Stimulated activated CD4-positive, alpha-beta T cell treated with anti-CD3 and anti-CD28 coated beads, Interleukin-4, amount 100 ng/mL, for 4 hours (primary cell): Measurements from ENCODE around the gene HPSE.
"Not testable (repeated sequence)": the region's sequence is repeated elsewhere in the genome, so short reads cannot be mapped to it uniquely, and the experiment has no call there.

Experiments used
- DNase-seq, 2 experiments: peaks; one replicate each; pipeline ENCODE4 v3.0.0-alpha.2; 2020

The HPSE gene

DNA sequence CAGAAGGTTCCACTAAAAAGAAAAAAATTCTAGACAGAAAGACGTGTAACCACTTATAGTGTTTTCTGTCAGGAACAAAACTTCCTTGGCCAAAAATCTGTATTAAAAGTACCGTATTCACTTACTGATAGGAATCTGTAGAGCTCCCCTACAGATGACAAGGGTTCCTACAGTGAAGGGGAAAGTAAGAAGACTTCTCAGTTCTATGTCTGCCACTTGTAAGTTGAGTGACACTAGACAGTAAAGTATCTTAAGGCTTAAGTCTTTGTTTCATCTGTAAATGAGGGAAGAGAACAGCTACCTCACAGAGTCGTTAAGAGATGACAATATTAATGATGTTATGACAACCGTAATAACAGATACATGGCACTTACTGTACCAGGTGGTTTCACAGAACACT is 53.3 kb downstream of the HPSE start:
- no peak for DNase-seq

DNA sequence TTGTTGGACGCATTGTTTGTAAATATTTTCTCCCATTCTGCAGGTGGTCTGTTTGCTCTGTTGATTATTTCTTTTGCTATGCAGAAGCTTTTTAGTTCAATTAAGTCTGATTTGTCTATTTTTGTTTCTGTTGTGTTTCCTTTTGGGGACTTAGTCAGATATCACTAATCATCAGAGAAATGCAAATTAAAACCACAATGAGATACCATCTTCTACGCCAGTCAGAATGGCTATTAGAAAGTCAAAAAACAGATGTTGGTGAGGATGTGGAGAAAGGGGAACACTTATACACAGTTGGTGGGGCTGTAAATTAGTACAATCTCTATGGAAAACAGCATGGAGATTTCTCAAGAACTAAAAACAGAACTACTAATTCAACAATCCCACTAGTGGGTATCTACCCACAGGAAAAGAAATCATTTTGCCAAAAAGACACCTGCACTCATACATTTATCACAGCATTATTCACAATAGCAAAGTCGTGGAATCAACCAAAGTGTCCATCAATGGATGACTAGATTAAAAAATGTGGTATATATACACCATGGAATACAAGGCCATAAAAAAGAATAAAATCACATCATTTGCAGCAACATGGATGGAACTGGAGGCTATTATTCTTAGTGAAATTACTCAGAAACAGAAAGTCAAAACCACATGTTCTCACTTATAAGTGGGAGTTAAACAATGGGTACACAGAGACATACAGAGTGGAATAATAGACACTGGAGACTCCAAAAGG is 58.2 kb downstream of the HPSE start:
- DNase-seq, result no peak

DNA sequence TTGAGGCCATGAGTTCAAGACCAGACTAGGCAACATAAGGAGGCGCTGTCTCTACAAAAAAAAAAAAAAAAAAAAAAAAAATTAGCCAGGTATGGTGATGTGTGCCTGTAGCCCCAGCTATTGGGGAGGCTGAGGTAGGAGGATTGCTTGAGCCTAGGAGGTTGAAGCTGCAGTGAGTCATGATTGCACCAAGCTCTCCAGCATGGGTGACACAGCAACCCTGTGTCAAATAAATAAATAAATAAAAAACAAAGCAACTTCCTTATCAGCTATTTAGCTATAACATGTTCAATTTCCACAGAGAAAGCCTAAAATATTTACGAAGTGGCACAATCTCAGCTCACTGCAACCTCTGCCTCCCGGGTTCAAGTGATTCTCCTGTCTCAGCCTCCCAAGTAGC is 60.7 kb downstream of the HPSE start:
- not testable (repeated sequence) for DNase-seq

DNA sequence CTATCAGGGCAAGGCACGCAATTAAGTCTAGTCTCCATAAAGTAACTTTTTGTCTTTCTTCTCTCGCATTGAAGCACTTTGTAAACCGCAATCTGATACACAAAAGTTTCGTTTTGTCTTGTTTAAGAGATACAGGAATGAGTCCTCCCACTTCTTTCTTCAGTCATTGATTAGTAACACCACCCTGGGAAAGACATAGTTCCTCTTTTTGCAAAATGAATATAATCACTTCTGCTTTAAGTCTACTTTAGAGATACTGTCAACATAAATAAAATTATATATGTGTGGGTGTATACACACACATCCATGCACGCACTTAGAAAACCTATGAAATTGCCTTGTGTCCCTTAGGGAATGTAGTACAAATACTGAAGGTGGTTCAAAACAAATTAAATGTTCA is 61.7 kb downstream of the HPSE start:
- DNase-seq, result no peak

DNA sequence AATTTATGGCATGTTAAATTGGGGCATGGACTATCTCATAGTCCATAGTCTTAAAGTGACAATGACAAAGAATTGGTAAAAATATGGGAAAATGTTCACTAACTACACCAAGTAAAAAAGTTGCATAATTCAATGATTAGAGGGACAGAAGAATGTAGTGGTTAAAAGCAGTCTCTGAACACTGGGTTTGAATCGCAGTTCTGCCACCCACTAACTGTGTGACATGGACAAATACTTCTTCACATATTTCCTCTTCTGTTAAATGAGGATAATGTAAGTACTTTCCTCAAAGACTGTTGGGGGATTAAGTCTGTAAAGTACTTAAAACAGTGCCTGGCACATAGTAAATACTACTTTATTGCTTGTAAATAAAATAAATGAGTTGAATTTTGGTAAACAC is 65.4 kb downstream of the HPSE start:
- no peak for DNase-seq

DNA sequence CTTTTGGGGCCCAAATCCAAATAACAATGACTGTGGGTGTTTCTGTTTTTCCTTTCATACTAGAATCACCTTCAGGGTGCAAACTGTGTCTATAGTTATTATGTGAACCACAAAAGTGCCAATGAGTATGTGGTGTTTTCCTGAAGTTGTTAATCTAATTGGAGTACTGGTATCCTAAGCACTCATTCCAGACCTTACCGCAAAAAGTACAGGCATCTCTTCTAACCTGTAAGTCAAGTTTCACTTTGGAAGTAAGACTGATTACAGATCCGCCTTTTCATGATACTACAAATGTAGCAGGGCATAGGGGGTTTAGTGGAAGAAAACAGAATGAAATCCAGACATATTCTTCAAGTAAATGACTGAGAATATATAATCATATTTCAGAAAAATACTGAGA is 66.2 kb downstream of the HPSE start:
- DNase-seq, result no peak

DNA sequence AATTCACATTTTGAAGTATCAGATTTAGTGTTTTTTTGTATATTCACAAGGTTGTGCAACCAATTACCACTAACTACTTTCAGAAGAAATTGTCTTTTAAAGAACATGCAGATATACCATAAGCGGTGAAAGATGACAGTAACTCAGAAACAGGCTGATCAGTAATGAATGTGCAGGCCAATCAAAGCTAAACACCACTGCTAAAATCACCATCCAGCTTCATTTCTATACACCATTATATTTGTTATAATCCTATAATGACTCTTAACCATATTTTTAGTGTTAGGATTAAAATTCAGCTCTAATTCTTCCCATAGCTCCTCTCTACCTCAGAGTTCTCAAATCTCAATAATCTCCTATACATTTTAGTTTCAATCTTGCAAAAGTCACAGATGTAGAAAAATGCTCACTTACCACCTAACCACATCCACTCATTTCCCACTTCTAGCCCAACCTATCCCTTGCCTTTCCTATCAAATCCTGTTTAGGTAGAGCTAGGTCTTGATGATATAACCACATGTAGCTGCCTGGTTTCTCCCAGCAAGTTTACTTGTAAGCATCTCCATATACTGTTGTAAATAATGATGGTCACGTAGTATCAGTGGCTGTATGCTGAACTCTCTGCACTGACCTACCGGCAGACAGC is 66.7 kb downstream of the HPSE start:
- no peak for DNase-seq

DNA sequence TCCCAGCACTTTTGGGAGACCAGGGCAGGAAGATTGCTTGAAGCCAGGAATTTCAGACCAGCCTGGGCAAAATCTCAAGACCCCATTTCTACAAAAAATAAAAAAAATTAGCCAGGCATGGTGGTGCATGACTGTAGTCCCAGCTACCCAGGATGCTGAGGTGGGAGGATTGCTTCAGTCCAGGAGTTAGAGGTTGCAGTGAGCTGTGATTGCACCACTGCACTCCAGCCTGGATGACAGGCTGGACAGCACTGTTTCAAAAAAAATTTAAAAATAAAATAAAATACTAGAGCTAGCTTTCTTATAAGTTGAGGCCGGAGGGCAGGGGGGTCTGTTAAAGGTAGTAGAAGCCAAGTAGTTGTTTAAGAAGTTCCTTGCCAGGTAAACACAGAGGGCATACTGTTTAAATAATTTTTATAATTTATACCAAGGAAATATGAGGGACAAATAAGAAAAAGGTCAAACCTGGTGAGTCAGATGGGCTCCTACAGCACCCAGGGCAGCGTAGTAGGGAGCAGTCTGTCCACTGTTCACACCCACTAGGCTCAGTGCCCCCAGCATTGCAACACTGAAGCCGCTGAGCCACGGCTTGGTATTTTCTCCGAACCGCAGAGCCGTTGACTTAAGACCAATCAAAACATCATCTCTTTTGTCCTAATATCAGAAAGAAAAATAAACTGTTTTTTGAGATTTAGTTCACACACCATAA is 67.4 kb downstream of the HPSE start:
- DNase-seq, result no peak

DNA sequence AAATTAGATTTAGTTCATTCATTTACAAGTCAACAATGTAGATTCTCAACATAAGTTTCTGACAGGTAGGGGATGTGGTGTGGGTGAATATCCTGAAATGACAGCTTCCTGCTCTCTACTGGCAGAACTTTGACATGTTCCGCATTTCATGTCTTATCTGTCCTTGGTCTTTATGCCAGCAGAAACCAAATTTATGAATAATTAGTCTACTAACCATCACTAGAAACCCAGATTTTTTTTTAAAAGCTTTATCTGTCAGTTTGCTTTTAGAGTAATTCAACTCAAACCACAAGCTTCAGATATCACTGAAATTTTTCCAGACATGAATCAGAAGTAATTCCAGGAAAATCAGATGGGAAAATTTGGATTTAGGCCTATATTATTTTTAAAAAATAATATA is 68.0 kb downstream of the HPSE start:
- no peak for DNase-seq

DNA sequence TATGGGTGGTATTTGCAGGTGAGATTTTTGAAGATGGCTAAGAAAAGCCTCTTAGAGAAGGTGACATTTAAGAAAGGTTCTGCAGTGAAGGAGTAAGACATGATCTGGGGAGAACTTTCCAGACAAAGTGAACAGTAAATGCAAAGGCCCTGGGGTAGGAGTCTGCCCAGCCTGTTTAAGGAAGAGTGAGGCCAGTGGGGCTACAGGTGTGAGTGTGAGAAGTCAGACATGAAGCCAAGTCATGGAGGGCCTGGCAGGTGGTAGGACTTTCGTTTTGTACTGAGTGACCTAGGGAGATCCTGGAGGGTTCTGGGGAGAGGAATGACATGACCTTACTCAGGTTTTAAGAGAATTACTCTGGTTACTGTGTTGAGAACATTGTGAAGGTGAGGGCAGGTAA is 71.5 kb downstream of the HPSE start:
- DNase-seq, result no peak

DNA sequence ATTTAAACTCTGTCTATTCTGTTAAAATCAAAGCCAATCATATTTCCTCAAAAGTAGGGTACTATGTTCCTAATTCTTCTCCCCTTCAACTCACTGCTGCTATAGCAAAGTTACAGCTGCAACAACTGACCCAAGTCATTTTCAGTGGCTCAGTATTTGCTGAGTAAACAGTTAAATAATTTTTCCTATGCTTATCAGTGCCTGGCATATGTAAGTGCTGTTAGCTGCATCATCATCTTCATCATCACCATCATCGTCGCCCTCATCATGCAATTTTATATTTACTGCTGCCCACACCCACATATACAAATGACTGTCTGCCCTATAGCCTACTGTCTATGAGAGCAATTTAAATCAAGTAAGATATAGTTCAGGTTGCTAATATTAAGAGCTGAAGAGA is 72.0 kb downstream of the HPSE start:
- no peak for DNase-seq

DNA sequence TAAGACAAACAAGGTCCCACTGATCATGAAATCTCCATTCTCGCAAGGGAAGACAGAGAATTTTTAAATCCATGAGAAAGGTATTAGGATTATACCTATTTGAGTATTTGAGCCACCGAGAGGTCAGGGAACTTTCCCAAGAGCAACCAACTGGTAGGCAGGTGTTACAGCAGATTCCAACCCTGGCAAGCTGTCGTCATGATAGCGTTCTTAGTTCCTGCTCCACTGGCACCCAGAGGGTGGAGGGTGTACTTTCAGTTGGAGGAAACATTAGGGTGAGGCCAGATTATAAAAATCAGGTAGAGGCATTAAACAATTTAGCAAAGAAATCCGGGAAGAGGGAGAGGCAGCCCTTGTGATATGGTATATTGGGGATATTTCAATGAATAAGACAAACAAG is 73.3 kb downstream of the HPSE start:
- no peak for DNase-seq

DNA sequence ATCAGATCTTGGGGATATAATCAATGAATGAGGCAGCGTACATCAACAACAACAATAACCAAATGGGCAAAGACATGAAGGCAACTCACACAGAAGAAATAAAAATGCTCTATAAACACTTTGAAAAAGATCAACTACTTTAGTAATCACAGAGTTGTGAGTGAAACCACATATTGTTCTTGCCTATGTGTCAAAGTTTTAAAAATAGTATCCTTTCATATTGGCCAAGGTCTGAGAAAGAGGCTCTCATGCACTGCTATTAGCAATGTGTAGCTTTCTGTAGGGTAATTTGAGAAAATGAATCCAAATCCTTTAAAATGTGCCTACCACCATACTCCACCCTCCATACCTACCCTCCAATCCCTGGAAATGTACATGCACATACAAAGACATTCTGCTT is 75.1 kb downstream of the HPSE start:
- DNase-seq, result no peak

DNA sequence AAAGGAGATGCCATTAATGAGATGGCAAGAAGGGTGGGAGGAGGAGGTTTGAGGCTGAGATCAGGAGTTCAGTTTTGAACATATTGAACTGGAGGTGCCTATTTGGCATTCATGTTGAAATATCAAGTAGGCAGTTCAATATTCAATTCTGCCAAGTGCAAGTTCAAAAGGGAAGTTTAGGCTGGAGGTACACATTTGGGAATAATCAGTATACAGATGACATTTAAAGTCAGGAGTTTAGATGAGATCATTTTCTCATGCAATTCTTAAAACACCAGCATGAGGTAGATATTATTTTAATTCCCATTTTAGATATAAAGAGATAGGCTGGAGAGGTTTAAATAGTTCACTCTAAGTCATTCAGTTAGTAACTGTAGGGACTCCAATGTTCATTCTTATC is 76.2 kb downstream of the HPSE start:
- no peak for DNase-seq

DNA sequence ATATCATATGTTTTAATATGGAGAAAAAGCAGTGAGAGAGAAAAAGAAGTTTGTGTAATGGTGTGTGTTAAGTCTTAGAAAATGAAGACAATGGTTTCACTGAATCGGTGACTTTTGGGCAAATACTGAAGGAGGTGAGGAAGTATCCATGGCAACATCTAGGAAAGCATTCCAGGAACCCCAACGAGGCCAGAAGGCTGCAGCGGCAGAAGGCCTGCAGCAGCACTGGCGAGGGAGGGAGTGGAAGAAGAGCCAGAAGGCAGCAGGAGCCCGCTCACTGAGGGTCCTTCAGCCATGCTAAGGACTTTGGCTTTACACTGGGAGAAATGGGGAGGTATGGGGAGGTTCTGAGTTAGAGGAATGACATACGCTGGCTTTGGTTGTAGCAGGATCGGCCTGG is 76.8 kb downstream of the HPSE start:
- no peak for DNase-seq

DNA sequence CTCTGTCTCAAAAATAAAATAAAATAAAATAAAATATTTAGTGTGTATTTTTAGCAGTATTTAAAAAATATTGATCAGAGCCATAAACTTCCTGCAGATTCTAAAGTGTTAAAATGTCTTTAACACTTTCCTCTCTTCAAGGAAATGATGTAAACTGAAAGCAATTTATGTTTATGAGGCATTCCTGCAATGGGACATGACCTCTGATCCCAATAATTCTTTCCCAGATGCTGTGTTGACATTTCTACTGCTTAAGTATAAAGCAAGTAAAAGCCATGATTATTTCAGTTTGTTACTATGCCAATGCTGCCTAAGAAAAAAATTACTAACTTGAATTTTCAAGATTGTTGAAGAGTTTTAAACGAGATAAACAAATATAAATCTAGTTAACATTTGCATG is 79.1 kb downstream of the HPSE start:
- no peak for DNase-seq

DNA sequence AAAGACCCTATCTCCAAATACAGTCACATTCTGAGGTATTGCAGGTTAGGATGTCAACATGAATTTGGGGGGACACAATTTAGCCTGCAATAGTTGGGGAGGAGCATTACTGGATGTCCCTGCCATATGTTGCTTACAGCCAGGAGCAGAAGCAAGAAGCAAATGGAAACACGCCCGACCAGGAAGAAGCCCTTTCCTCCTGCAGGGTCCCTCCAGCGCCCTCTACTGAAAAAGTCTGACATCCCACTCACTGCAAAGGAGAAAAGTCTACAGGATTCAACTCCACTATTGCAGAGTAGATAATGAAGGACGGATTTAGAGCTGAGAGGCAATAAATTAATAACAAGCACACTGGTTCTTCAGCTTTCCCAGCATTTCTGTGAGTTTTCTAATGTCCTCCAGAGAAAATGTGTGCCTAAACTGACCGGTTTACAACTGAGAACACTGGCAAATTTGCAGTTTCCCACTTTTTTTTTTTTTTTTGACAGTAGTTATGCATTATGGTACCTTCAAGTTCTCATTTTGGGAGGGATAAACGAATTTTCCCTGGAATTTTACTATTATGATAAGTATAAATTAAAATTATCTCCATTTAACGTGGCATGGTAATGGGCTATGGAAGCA is 81.8 kb downstream of the HPSE start:
- DNase-seq, result peak; percentile 49 to 71

DNA sequence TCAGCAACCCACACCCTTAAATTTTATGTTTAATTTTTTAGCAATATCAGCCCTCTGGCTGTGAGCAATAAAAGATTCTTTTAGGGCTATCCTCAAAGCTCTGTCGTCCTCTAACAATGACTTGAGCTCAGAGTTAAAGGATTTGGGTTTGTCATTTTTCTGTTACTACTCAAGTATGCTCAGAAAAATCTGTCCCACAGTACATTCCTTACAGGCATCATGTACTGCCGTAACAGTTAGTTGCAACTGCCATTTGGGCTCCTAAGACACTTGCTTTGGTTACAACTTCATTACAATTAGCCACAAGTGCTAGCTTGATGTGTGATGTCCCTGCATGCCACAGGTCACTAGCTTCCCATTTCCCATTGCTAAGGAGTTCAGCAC is 83.2 kb downstream of the HPSE start:
- no peak for DNase-seq

DNA sequence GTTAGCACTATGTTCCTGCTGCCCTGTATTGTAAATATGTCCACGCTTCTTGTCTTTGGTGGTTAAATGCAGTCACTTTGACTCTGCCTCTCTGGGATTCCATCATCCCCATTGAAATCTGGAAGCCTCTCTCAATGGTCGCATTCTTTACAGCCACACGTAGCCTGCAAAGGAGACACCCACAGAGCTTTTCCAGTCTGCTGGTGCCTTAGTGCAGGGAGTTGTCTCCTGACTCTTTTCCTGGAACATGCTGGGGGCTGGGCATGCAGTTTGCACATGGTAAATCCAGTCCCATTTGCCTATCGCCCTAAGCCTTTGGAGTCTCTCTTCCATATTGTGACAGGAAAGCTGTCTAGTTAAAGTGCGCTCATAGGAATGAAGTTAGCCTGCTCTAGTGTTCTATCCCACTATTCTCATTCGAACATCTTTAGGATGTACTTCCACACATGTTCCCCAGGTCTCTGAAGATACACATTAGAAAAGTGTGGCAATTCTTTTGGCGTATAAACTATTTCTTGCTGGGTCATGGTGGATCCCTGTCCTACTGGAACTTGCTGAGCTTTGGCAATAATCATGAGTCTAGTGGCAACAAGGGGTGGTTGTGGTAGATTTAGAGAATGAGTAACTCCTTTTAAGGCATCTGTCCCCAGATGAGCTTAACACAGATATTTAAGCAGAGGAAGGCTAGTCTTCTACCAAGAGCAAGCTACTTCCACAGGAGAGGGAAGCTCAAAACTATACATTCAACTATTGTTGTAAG is 83.8 kb downstream of the HPSE start:
- no peak for DNase-seq

DNA sequence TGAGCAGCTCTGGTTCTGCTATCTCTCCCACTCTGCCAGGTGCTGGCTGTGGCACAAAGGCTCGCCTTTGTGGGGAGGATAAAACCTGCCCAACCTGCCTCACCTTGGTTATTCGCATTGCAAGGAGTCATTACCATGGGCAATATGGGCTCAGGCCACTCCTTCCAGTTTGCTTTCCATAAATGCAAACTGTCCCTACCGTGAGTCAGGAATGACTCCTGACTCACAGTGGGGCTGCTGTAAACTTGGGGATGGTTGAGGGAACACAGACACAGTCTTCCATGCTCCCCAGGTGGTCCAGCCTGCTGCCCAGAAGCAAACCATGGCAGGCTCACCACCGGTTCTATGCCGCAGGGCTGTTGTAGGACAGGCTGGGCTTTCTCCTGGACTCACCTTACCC is 86.2 kb downstream of the HPSE start:
- no peak for DNase-seq

DNA sequence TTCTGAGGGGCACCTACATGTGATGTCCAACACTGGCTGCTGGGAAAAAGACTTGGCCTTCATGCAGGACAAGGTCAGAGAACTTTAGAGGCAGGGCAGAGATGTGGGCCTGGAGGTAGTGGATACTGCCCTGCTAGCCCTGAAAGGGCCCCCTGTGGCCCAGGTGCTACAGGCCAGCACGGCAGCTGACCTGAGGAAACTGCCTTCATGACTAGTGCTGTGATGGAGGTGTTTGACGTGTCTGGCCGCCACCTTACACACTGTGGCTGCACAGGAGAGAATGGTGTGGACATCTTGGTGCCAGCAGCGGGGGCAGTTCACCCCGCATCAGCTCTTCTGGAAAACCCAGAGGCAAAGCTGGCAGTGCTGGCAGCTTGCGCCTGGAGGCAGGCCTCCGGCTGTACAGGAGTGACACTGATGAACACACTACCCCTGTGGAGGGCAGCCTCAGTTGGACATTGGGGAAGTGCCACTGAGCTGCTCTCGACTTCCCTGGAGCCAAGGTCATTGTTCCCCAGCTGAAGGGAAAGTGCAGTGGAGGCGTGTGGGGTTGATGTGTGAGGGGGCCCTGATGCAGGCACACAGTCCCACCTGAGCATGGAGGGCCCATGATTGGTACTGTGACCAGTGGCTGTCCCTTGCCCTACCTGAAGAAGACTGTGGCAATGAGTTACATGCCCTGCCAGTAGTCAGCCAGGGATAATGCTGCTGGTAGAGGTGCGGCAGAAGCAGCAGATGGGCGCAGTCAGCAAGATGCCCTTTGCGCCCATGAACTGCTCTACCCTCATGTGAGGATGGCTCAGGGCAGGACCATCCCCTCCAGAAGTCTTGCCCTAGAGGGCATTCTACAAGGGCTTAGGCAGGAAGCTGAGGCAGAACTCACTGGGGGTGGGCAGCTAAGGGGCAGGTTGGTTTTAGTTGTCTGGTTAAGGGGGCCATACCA is 87.0 kb downstream of the HPSE start:
- no peak for DNase-seq
